GM12878 (cell line): ENCODE results near the gene CTNNA2. TPM values are rescaled to one million over a fixed set of nuclear protein-coding genes. Genes with fewer than 3 reads are reported as not detected.

Experiments used
- ATAC-seq: fragments of 200-7000 bp; cut with Tn5 transposase; 3 replicates; pipeline ENCODE4 v1.9.1; 2020; ENCODE audit warnings: mild to moderate bottlenecking, moderate library complexity
- BruUV-seq: library from RNA; stranded (reverse); fragments of 400-500 nt; replicated peaks from 2 replicates; lab custom pipeline; 2021; lab: Mats Ljungman, UMichigan
- CTCF ChIA-PET: fragments of 300-600 bp; sonication (Branson Sonifier 250); formaldehyde crosslinking; extraction: SDS; loops from one replicate; lab custom pipeline; 2021; ENCODE audit warnings: inconsistent platforms; lab: Yijun Ruan, JAX
- POLR2A ChIA-PET: fragments of 350-600 bp; formaldehyde crosslinking; extraction: SDS; loops from one replicate; lab custom pipeline; 2021; ENCODE audit warnings: inconsistent platforms; lab: Charles Lee
- RAD21 ChIA-PET: fragments of 300-600 bp; sonication (Branson Sonifier 250); formaldehyde crosslinking; loops from one replicate; lab custom pipeline; 2023; ENCODE audit warnings: antibody characterized with exemption; ENCODE audit not compliant: unreplicated experiment; lab: Charles Lee
- SMC1A ChIA-PET: fragments of 300-600 bp; sonication (Branson Sonifier 250); formaldehyde crosslinking; loops from one replicate; lab custom pipeline; 2023; ENCODE audit not compliant: unreplicated experiment, uncharacterized antibody; lab: Charles Lee
- DNase-seq: peaks from one replicate; pipeline ENCODE4 v3.0.0-alpha.2; 2011; ENCODE audit warnings: low read depth, low spot score
- FAIRE-seq: peaks from 3 replicates; lab custom pipeline; 2011; peaks lifted over from hg19 to GRCh38; lab: Jason Lieb, UNC
- H2AFZ ChIP-seq: 2 replicates; pipeline ENCODE4 v1.6.0; 2011; ENCODE audit warnings: low read depth, low read length, control low read depth; ENCODE audit not compliant: control insufficient read depth
- H3K27ac ChIP-seq: 2 replicates; pipeline ENCODE4 v1.5.1; 2011; ENCODE audit warnings: control low read depth; ENCODE audit not compliant: control insufficient read depth, insufficient read depth
- H3K27me3 ChIP-seq, 2 experiments: replicated peaks in 1 of 2; 2 replicates each; pipeline versions ENCODE4 v1.6.0 to v1.6.1; 2011; ENCODE audit warnings: low read length in 1 of 2; ENCODE audit not compliant: control insufficient read depth in 2 of 2, insufficient read depth in 2 of 2
- H3K36me3 ChIP-seq, 2 experiments: 2 replicates each; pipeline ENCODE4 v1.5.1; 2011; ENCODE audit warnings: low read length in 1 of 2; ENCODE audit not compliant: control insufficient read depth in 2 of 2, insufficient read depth in 2 of 2
- H3K4me1 ChIP-seq: 2 replicates; pipeline ENCODE4 v1.6.1; 2011; ENCODE audit warnings: mild to moderate bottlenecking, low read length, moderate library complexity, mixed read lengths; ENCODE audit not compliant: control insufficient read depth, insufficient read depth
- H3K4me2 ChIP-seq: 2 replicates; pipeline ENCODE4 v1.6.0; 2011; ENCODE audit warnings: control low read depth; ENCODE audit not compliant: control insufficient read depth, insufficient read depth
- H3K4me3 ChIP-seq: fragments of 200-600 bp; sonication (generic); 2 replicates; pipeline ENCODE4 v1.5.1; 2016
- H3K79me2 ChIP-seq: 2 replicates; pipeline ENCODE4 v1.6.0; 2011; ENCODE audit warnings: low read length; ENCODE audit not compliant: control insufficient read depth, insufficient read depth
- H3K9ac ChIP-seq: 2 replicates; pipeline ENCODE4 v1.8.0; 2011; ENCODE audit warnings: low read length, control low read depth, mixed read lengths; ENCODE audit not compliant: control insufficient read depth, insufficient read depth
- H3K9me3 ChIP-seq: replicated peaks from 3 replicates; pipeline ENCODE4 v1.5.1; 2011; ENCODE audit warnings: mild to moderate bottlenecking, low read length; ENCODE audit not compliant: control insufficient read depth, insufficient read depth
- H4K20me1 ChIP-seq: 2 replicates; pipeline ENCODE4 v1.6.0; 2011; ENCODE audit not compliant: control insufficient read depth, insufficient read depth
- ASH2L ChIP-seq: fragments of 300-600, 200-600 bp; sonication (generic); IDR thresholded peaks from 2 replicates; pipeline ENCODE4 v1.6.1; 2017; ENCODE audit warnings: low read depth, mild to moderate bottlenecking, borderline replicate concordance
- BCL11A ChIP-seq: IDR thresholded peaks from 2 replicates; pipeline ENCODE4 v1.6.1; 2011; ENCODE audit warnings: low read depth, low read length
- CBFB ChIP-seq: IDR thresholded peaks from 2 replicates; pipeline ENCODE4 v1.6.1; 2016; ENCODE audit warnings: antibody characterized with exemption, low read depth
- CREB1 ChIP-seq: IDR thresholded peaks from 2 replicates; pipeline ENCODE4 v1.6.1; 2012; ENCODE audit warnings: low read depth, mild to moderate bottlenecking, inconsistent platforms
- HCFC1 ChIP-seq: fragments of 150-350 bp; IDR thresholded peaks from 2 replicates; pipeline ENCODE4 v1.6.1; 2014; ENCODE audit warnings: low read length
- JUND ChIP-seq: IDR thresholded peaks from 2 replicates; pipeline ENCODE4 v1.6.1; 2012; ENCODE audit warnings: low read depth, mild to moderate bottlenecking, low read length, improper control_type of control experiment, moderate library complexity
- MEF2B ChIP-seq: fragments of 450-650 bp; IDR thresholded peaks from 2 replicates; pipeline ENCODE4 v1.6.1; 2018; ENCODE audit warnings: mild to moderate bottlenecking, moderate library complexity; ENCODE audit not compliant: partially characterized antibody, poor library complexity, severe bottlenecking
- MXI1 ChIP-seq: fragments of 150-350 bp; IDR thresholded peaks from 2 replicates; pipeline ENCODE4 v1.6.1; 2011; ENCODE audit warnings: low read depth, mild to moderate bottlenecking, inconsistent platforms, low read length, improper control_type of control experiment
- POLR2A ChIP-seq: IDR thresholded peaks from 2 replicates; pipeline ENCODE4 v1.6.1; 2011; ENCODE audit warnings: low read depth, mild to moderate bottlenecking, low read length
- RBBP5 ChIP-seq: fragments of 200-600 bp; sonication (generic); conservative IDR thresholded peaks from 2 replicates; pipeline ENCODE4 v1.6.1; 2016
- SKIL ChIP-seq: fragments of 450-650 bp; IDR thresholded peaks from 2 replicates; pipeline ENCODE4 v1.6.1; 2017; ENCODE audit warnings: mild to moderate bottlenecking, low read depth, inconsistent platforms; ENCODE audit not compliant: poor library complexity, severe bottlenecking
- SRF ChIP-seq, 2 experiments: IDR thresholded peaks; 2 replicates each; pipeline ENCODE4 v1.6.1; 2011; ENCODE audit warnings: low read depth in 2 of 2, low read length in 2 of 2, mild to moderate bottlenecking in 1 of 2, moderate library complexity in 1 of 2
- SUZ12 ChIP-seq: fragments of 200-600 bp; sonication (generic); IDR thresholded peaks from one replicate; pipeline ENCODE4 v1.6.1; 2018; ENCODE audit warnings: antibody characterized with exemption, mild to moderate bottlenecking; ENCODE audit not compliant: unreplicated experiment
- TCF3 ChIP-seq: IDR thresholded peaks from 2 replicates; pipeline ENCODE4 v1.6.1; 2012; ENCODE audit warnings: low read depth, mild to moderate bottlenecking, low read length, borderline replicate concordance; ENCODE audit not compliant: insufficient read depth
- USF2 ChIP-seq: IDR thresholded peaks from 2 replicates; pipeline ENCODE4 v1.6.1; 2011; ENCODE audit warnings: low read depth, low read length, improper control_type of control experiment, borderline replicate concordance
- ZNF384 ChIP-seq: IDR thresholded peaks from 2 replicates; pipeline ENCODE4 v1.6.1; 2012; ENCODE audit warnings: low read depth, mild to moderate bottlenecking, low read length, improper control_type of control experiment, borderline replicate concordance
- ZSCAN29 ChIP-seq: fragments of 450-650 bp; IDR thresholded peaks from 2 replicates; pipeline ENCODE4 v1.6.1; 2017; ENCODE audit warnings: mild to moderate bottlenecking, moderate library complexity
- WGBS: methylation state at CpG from one replicate; pipeline ENCODE4 v1.1.6; 2016; ENCODE audit warnings: low lambda C conversion rate; ENCODE audit not compliant: insufficient replicate concordance, insufficient coverage; ENCODE audit errors: missing lambda C conversion rate; 5-methylcytosine and 5-hydroxymethylcytosine counted together
- in situ Hi-C: fragments of 300-500 bp; cut with MboI; formaldehyde crosslinking; loops from 9 replicates; pipeline ENCODE4 v1.14.3; 2018; ENCODE audit warnings: mixed read lengths
- intact Hi-C: fragments of 100-400 bp; cut with micrococcal nuclease; formaldehyde crosslinking; loops from one replicate; pipeline ENCODE4 v1.14.2; 2022; ENCODE audit not compliant: unreplicated experiment
- polyA plus RNA-seq, 11 experiments: library from polyadenylated mRNA; depleted of rRNA in 4 of 11; unstranded in 6 of 11; stranded (reverse) in 5 of 11; fragments of >200 nt; fragmentation: Nextera tagmentation in 4 of 11; fragmentation: Illumina TruSeq in 1 of 11; extraction: Ambion mirVana in 4 of 11; extraction: Trizol in 1 of 11; gene quantifications; 1 replicate in 1 of 11; 2 replicates in 10 of 11; pipeline versions ENCODE4 v1.2.1 to v1.2.3, GENCODE V29; 2011 to 2016; ENCODE audit warnings: inconsistent platforms in 2 of 11, missing spikeins in 2 of 11, low read depth in 1 of 11
- total RNA-seq, 4 experiments: library from RNA; depleted of rRNA in 3 of 4; stranded (reverse); fragments of >200 nt in 3 of 4; fragmentation: Illumina TruSeq in 1 of 4; extraction: Trizol in 1 of 4; gene quantifications; 2 replicates each; pipeline versions ENCODE4 v1.2.1 to v1.2.3, GENCODE V29; 2013 to 2021
- TF ChIP-seq, protein P1 (sequence below): IDR thresholded peaks from 2 replicates; pipeline ENCODE4 v1.6.1; 2011; ENCODE audit warnings: mild to moderate bottlenecking, low read depth, low read length, moderate library complexity; ENCODE audit not compliant: insufficient replicate concordance

Gene CTNNA2
- total and polyA plus RNA-seq, 10 of the 15 experiments (the other 5 are each of a cell fraction or from before 2014, with no cell fraction given): 2.4 to 36.2 (median 6.6) TPM

DNA sequence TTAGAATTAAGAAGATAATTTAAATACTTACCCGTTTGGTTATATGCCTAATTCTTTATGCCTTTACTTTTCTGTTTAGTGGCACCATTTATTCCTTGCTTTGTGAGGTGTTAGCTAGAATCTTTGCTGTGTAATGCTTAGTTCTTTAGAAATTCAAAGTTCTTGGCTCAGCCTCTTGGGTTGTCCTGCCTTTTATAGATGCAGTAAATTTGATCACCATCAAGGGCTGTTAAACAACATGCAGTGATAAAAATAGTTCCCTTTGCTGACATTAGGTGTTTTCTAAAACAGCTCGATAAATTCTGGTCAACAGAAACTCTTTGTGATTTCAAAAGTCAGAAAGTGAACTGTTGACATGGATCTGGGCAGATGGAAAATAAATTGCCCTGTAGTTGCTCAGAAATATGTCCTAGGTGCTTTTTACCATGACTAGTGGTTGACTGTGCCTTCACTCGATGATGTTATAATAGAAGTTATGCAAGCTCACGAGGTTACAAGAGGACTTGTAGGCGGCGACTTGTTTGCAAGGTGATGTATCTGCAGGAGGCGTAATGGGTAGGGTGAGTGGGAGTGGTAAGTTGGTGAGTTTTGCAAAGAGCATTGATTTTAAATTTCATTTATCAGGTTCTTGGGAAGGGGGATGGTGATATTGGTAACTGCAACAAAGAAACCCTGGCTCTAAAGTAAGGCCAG is 739.6 kb downstream of the CTNNA2 start:
- 38% methylated on average over 7 of the region's 7 CpGs for WGBS
- Histone ChIP-seq H3K79me2 (no peaks in the 10 kb centered on the region), H2AFZ (no peak overlapping the region), H3K36me3 (no peaks in the 10 kb centered on the region), H4K20me1 (no peaks in the 10 kb centered on the region), H3K4me3 (no peak overlapping the region), H3K9ac (no peak overlapping the region), H3K27ac (no peak overlapping the region), H3K4me2 (no peak overlapping the region), H3K27me3 (no peaks in the 10 kb centered on the region; a peak in 1 of 4 replicates), H3K9me3 (no peaks in the 10 kb centered on the region), H3K4me1 (no peaks in the 10 kb centered on the region)
- ATAC-seq (no peak), FAIRE-seq (no peak), DNase-seq (no peak)
- RAD21 ChIA-PET: no interaction called here
- in situ Hi-C loops: no loop called here
- POLR2A ChIA-PET: no interaction called here
- CTCF ChIA-PET: no interaction called here
- intact Hi-C loops: loop anchor here (10.0 kb wide), 1 partner anchor 242 kb away; no protein-coding TSS in a partner anchor
- no peak for TF ChIP-seq ZSCAN29
- TF ChIP-seq ASH2L: no peak
- no peak for TF ChIP-seq ZNF384
- no peak for TF ChIP-seq SRF (IDR thresholded peaks at IDR 0.05; ENCODE audit: low read depth in 2 of 2, low read length in 2 of 2)
- TF ChIP-seq SUZ12: no peak
- no peak for TF ChIP-seq BCL11A
- TF ChIP-seq USF2: no peak
- TF ChIP-seq CBFB: no peak
- TF ChIP-seq HCFC1: no peak
- no peak for TF ChIP-seq POLR2A
- no peak for TF ChIP-seq RBBP5
- no peak for TF ChIP-seq JUND
- TF ChIP-seq MXI1: no peak
- TF ChIP-seq TCF3: no peak
- TF ChIP-seq, protein P1, sequence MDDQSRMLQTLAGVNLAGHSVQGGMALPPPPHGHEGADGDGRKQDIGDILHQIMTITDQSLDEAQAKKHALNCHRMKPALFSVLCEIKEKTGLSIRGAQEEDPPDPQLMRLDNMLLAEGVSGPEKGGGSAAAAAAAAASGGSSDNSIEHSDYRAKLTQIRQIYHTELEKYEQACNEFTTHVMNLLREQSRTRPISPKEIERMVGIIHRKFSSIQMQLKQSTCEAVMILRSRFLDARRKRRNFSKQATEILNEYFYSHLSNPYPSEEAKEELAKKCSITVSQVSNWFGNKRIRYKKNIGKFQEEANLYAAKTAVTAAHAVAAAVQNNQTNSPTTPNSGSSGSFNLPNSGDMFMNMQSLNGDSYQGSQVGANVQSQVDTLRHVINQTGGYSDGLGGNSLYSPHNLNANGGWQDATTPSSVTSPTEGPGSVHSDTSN: no peak
- TF ChIP-seq MEF2B: no peak
- TF ChIP-seq SKIL: no peak
- no peak for TF ChIP-seq CREB1
- BruUV-seq: no TSS peak
- SMC1A ChIA-PET: interaction anchor here (0.7 kb wide), 1 partner anchor 246 kb away, joined by 3 read pairs; no protein-coding TSS in a partner anchor
